ENCODE results near the gene CAPSL. TPM values are rescaled to one million over a fixed set of nuclear protein-coding genes. Genes with fewer than 3 reads are reported as not detected.
A peak's percentile ranks its signal among the peaks of the same experiment; 100 is the strongest.

Gene CAPSL
- total RNA-seq, 3 donors from 2014 or later (not counting 1 experiment from before 2014, with no cell fraction given), result not detected

- Histone ChIP-seq H3K27ac (ENCODE audit: low read length) (no peak overlapping the region), H3K4me1 (ENCODE audit: control insufficient read depth, insufficient read depth, low read length) (peaks cover 18% of the 10 kb centered on the region), H3K9me3 (ENCODE audit: control insufficient read depth, insufficient read depth, low read length) (peaks cover 6% of the 10 kb centered on the region), H3K4me3 (ENCODE audit: low read length) (no peak overlapping the region), H3K27me3 (ENCODE audit: control insufficient read depth, insufficient read depth, low read length) (no peaks in the 10 kb centered on the region), H3K36me3 (ENCODE audit: control insufficient read depth, insufficient read depth, low read length) (no peaks in the 10 kb centered on the region)
- Mint-ChIP-seq H3K36me3 (no peaks in the 10 kb centered on the region), H3K27me3 (ENCODE audit: low read depth in 2 of 2) (peaks cover 25 to 55% of the 10 kb centered on the region in 2 donors), H3K4me3 (peak overlapping the region; percentile 71), H3K4me1 (peaks cover 11 to 18% of the 10 kb centered on the region in 2 donors), H3K9me3 (no peaks in the 10 kb centered on the region), H3K27ac (no peak overlapping the region)
- no peak for TF ChIP-seq CTCF (IDR thresholded peaks at IDR 0.05)
- intact Hi-C loops (cut with micrococcal nuclease), result loop anchor here (10.0 kb wide), 2 partner anchors 970 to 1450 kb away; no protein-coding TSS in a partner anchor
- WGBS (ENCODE audit: insufficient coverage), result 57% methylated on average over 9 of the region's 10 CpGs
- ATAC-seq, result no peak
- peak in 1 of 2 donors; percentile 33 for DNase-seq
These were observed 14.1 kb downstream of the CAPSL start for GRCh38 chr5:35924122-35924949.

DNA sequence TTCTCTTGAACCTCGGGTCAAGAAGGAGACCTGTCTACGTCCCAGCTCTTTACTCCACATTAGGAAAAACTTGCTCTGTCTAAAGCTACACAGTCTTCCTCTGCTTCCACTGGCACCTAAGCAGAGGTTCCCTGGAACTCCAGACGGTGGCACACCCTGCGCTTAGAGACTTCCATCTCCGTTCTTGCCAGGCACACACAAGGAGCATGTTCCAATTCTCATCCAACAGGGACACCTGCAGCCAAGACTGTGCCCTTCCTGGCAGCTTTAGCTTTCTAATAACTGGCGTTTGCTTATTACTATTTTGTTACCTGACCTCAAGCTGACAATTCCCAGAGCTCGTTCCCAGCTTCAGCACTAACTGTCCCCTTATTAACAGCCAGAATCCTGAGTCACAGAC, 16.0 kb downstream of the CAPSL start:
- H3K27me3 Mint-ChIP-seq (ENCODE audit: low read depth in 2 of 2), result peaks cover 21 to 55% of the 10 kb centered on the region in 2 donors

DNA sequence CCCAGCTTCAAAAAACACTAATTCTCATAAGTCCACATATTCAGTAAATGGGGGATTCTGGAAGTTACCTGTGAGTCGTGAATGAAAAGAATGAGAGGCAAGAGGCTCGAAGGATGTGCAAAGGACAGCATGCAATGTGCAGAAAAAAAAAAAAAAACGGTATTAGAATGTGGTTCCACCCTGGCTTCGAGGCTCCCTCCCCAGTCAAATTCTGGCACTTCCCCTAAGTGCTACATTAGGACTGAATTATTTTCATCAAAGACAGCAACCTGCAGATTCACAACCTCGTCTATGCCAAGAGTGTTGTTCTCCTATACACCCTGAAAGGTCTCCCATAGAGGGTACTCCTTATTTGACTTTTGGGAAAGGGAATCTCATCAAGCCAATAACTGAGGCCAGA, 16.5 kb downstream of the CAPSL start:
- TF ChIP-seq CTCF (IDR thresholded peaks at IDR 0.05), result no peak
- Histone ChIP-seq H3K4me1 (ENCODE audit: control insufficient read depth, insufficient read depth, low read length) (peaks cover 18% of the 10 kb centered on the region), H3K9me3 (ENCODE audit: control insufficient read depth, insufficient read depth, low read length) (peaks cover 6% of the 10 kb centered on the region), H3K36me3 (ENCODE audit: control insufficient read depth, insufficient read depth, low read length) (no peaks in the 10 kb centered on the region), H3K27me3 (ENCODE audit: control insufficient read depth, insufficient read depth, low read length) (no peaks in the 10 kb centered on the region), H3K4me3 (ENCODE audit: low read length) (no peak overlapping the region), H3K27ac (ENCODE audit: low read length) (no peak overlapping the region)
- Mint-ChIP-seq H3K27ac (no peak overlapping the region), H3K4me3 (no peak overlapping the region), H3K27me3 (ENCODE audit: low read depth in 2 of 2) (peaks cover 21 to 52% of the 10 kb centered on the region in 2 donors), H3K4me1 (peaks cover 11 to 18% of the 10 kb centered on the region in 2 donors), H3K9me3 (no peaks in the 10 kb centered on the region), H3K36me3 (no peaks in the 10 kb centered on the region)
- no peak for ATAC-seq
- intact Hi-C loops (cut with micrococcal nuclease), result loop anchor here (10.0 kb wide), 2 partner anchors 967 to 1447 kb away; no protein-coding TSS in a partner anchor
- peak in 1 of 2 donors; percentile 35 for DNase-seq
- WGBS (ENCODE audit: insufficient coverage), result 56% methylated on average over 4 of the region's 5 CpGs

More for the DNA sequence above, 16.0 kb downstream of the CAPSL start:
- peaks cover 6% of the 10 kb centered on the region for H3K9me3 ChIP-seq (ENCODE audit: control insufficient read depth, insufficient read depth, low read length)
- no peaks in the 10 kb centered on the region for H3K36me3 Mint-ChIP-seq
- 85% methylated on average over 7 of the region's 7 CpGs for WGBS (ENCODE audit: insufficient coverage)
- H3K4me1 ChIP-seq (ENCODE audit: control insufficient read depth, insufficient read depth, low read length), result peaks cover 18% of the 10 kb centered on the region
- intact Hi-C loops (cut with micrococcal nuclease), result loop anchor here (10.0 kb wide), 2 partner anchors 968 to 1448 kb away; no protein-coding TSS in a partner anchor
- H3K4me3 Mint-ChIP-seq, result no peak overlapping the region
- TF ChIP-seq CTCF (IDR thresholded peaks at IDR 0.05), result no peak
- DNase-seq (no peak), ATAC-seq (no peak)
- H3K27ac Mint-ChIP-seq, result no peak overlapping the region
- no peaks in the 10 kb centered on the region for H3K36me3 ChIP-seq (ENCODE audit: control insufficient read depth, insufficient read depth, low read length)
- no peaks in the 10 kb centered on the region for H3K9me3 Mint-ChIP-seq
- peaks cover 11 to 18% of the 10 kb centered on the region in 2 donors for H3K4me1 Mint-ChIP-seq
- no peaks in the 10 kb centered on the region for H3K27me3 ChIP-seq (ENCODE audit: control insufficient read depth, insufficient read depth, low read length)
- no peak overlapping the region for H3K4me3 ChIP-seq (ENCODE audit: low read length)
- H3K27ac ChIP-seq (ENCODE audit: low read length), result no peak overlapping the region

Measured in natural killer cell (primary cell).